ENCODE data around the gene SLC25A48.

SLC25A48 gene

DNA sequence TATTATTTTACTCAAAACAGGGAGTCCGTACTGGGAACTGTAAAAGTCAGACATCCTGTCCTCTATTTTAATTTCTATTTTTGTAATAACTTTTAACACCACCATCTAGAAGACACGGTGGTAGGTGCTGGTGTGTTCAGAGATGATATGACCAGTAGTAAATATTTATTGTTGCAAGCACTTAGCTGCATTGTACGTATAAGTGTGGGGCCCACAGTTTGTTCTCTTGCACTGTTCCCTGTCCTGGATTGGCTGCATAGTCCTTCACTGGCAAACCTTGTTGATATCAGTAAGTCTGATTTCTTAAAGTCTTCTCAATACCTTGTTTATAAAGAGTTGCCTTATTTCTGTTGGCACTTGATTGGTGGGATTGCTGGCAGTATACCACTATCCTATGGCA, 85.7 kb downstream of the SLC25A48 start:
- no peaks in the 10 kb centered on the region for H4K20me1 ChIP-seq (ENCODE audit: insufficient read depth, low read length)
- H2AFZ ChIP-seq (ENCODE audit: low read length): no peak overlapping the region
- no peaks in the 10 kb centered on the region for H3K9me3 ChIP-seq (ENCODE audit: low read length)
- H3K4me1 ChIP-seq (ENCODE audit: insufficient read depth, low read length, severe bottlenecking): no peaks in the 10 kb centered on the region
- H3K79me2 ChIP-seq (ENCODE audit: insufficient read depth, low read length): no peaks in the 10 kb centered on the region
- no peak for TF ChIP-seq EZH2 (IDR thresholded peaks at IDR 0.05; ENCODE audit: borderline replicate concordance, low read length)
- TF ChIP-seq, protein P1, sequence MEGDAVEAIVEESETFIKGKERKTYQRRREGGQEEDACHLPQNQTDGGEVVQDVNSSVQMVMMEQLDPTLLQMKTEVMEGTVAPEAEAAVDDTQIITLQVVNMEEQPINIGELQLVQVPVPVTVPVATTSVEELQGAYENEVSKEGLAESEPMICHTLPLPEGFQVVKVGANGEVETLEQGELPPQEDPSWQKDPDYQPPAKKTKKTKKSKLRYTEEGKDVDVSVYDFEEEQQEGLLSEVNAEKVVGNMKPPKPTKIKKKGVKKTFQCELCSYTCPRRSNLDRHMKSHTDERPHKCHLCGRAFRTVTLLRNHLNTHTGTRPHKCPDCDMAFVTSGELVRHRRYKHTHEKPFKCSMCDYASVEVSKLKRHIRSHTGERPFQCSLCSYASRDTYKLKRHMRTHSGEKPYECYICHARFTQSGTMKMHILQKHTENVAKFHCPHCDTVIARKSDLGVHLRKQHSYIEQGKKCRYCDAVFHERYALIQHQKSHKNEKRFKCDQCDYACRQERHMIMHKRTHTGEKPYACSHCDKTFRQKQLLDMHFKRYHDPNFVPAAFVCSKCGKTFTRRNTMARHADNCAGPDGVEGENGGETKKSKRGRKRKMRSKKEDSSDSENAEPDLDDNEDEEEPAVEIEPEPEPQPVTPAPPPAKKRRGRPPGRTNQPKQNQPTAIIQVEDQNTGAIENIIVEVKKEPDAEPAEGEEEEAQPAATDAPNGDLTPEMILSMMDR (IDR thresholded peaks at IDR 0.05; ENCODE audit: low read length): no peak
- no peaks in the 10 kb centered on the region for H3K27me3 ChIP-seq (ENCODE audit: insufficient read depth, low read length)
- no peaks in the 10 kb centered on the region for H3K9me2 ChIP-seq (ENCODE audit: low read depth, low read length)
- no peak overlapping the region for H3K4me2 ChIP-seq (ENCODE audit: low read length)
- H3F3A ChIP-seq (ENCODE audit: insufficient read depth, low read length): no peaks in the 10 kb centered on the region
- H3K9ac ChIP-seq (ENCODE audit: low read length): no peak overlapping the region
- H3K36me3 ChIP-seq (ENCODE audit: insufficient read depth, low read length): no peaks in the 10 kb centered on the region
- H3K4me3 ChIP-seq (ENCODE audit: low read depth, low read length, poor library complexity, severe bottlenecking): no peak overlapping the region
- no peak overlapping the region for H3K27ac ChIP-seq (ENCODE audit: low read depth, low read length, poor library complexity, severe bottlenecking)

DNA sequence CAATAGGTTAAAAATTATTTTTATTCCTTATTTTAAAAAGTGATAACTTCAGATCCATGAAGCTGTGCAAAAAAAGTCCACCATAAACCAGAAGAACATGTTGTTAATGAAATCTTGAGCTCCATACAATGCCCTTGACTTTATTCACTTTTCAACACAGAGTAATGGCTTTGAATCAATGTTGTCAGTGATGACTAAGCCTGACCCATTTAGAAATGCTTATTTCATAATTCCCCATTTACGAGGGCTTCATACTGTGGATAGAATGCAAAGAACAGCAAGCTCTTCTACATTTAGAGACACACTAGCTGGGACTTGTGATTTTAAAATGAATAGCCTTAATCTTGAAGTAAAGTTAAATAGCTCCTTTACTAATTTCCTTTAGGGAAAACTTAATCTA, 86.9 kb downstream of the SLC25A48 start:
- H3K9me2 ChIP-seq (ENCODE audit: low read depth, low read length): no peaks in the 10 kb centered on the region
- H3K4me3 ChIP-seq (ENCODE audit: low read depth, low read length, poor library complexity, severe bottlenecking): no peak overlapping the region
- H3K27me3 ChIP-seq (ENCODE audit: insufficient read depth, low read length): no peaks in the 10 kb centered on the region
- no peaks in the 10 kb centered on the region for H3K79me2 ChIP-seq (ENCODE audit: insufficient read depth, low read length)
- TF ChIP-seq, protein P1 (IDR thresholded peaks at IDR 0.05; ENCODE audit: low read length): no peak
- TF ChIP-seq EZH2 (IDR thresholded peaks at IDR 0.05; ENCODE audit: borderline replicate concordance, low read length): no peak
- H3K27ac ChIP-seq (ENCODE audit: low read depth, low read length, poor library complexity, severe bottlenecking): no peak overlapping the region
- H3K36me3 ChIP-seq (ENCODE audit: insufficient read depth, low read length): no peaks in the 10 kb centered on the region
- no peaks in the 10 kb centered on the region for H4K20me1 ChIP-seq (ENCODE audit: insufficient read depth, low read length)
- H3K9me3 ChIP-seq (ENCODE audit: low read length): no peaks in the 10 kb centered on the region
- no peak overlapping the region for H3K9ac ChIP-seq (ENCODE audit: low read length)
- no peaks in the 10 kb centered on the region for H3F3A ChIP-seq (ENCODE audit: insufficient read depth, low read length)
- no peak overlapping the region for H2AFZ ChIP-seq (ENCODE audit: low read length)
- H3K4me1 ChIP-seq (ENCODE audit: insufficient read depth, low read length, severe bottlenecking): no peaks in the 10 kb centered on the region
- no peak overlapping the region for H3K4me2 ChIP-seq (ENCODE audit: low read length)

DNA sequence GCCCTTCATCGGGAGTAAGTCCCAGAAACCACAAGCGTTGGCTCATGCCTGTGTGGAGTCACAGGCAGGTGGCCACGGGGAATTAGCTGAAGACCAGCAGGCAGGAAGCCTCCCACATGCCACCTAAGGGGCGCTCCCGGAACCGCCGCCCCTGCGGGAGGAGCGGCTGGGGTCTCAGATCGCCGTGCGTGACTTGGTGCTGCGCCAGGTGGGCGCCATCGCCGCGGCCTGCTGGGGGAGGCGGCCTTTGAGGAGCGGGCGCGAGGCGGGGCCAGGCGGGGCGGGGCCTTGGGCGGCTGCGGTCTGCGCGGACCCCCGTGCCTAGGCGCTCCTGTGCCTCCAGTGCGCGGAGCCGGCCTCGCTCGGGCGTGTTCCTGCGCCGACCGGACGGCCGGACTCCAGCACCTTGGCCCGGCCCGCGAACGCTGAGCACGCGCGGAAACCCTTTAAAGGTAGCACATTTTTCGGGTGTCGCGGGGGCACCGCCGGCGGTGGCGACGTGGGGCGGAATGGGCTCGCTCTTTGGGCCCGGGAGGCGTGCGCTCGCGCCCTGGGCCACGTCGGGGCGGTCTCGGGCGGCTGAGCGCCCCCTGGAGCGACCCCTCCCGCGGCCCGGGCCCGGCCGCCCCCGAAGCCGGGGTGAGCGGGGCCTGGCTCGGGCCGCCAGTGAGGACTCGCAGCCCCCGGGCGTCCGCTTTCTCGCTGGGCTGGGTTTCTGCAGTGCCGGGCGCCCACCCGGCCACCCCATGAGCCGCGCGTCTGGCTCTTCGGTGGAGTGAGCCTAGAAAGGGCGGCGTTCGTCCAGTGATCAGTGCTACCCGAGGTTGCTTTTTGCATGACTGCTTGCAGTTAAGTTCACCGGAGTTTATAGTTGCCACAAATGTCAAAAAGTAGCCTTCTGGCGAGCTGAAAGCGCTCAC, 95.8 kb downstream of the SLC25A48 start:
- no peaks in the 10 kb centered on the region for H3K36me3 ChIP-seq (ENCODE audit: insufficient read depth, low read length)
- H4K20me1 ChIP-seq (ENCODE audit: insufficient read depth, low read length): no peaks in the 10 kb centered on the region
- no peaks in the 10 kb centered on the region for H3K79me2 ChIP-seq (ENCODE audit: insufficient read depth, low read length)
- no peaks in the 10 kb centered on the region for H3F3A ChIP-seq (ENCODE audit: insufficient read depth, low read length)
- no peaks in the 10 kb centered on the region for H3K9me3 ChIP-seq (ENCODE audit: low read length)
- H3K4me3 ChIP-seq (ENCODE audit: low read depth, low read length, poor library complexity, severe bottlenecking): no peak overlapping the region
- no peaks in the 10 kb centered on the region for H3K4me1 ChIP-seq (ENCODE audit: insufficient read depth, low read length, severe bottlenecking)
- no peaks in the 10 kb centered on the region for H3K27me3 ChIP-seq (ENCODE audit: insufficient read depth, low read length)
- H3K9ac ChIP-seq (ENCODE audit: low read length): no peak overlapping the region
- H3K9me2 ChIP-seq (ENCODE audit: low read depth, low read length): no peaks in the 10 kb centered on the region
- no peak overlapping the region for H3K4me2 ChIP-seq (ENCODE audit: low read length)
- H3K27ac ChIP-seq (ENCODE audit: low read depth, low read length, poor library complexity, severe bottlenecking): no peak overlapping the region
- no peak overlapping the region for H2AFZ ChIP-seq (ENCODE audit: low read length)
- TF ChIP-seq, protein P1 (IDR thresholded peaks at IDR 0.05; ENCODE audit: low read length): no peak
